SK-N-SH (cell line): ENCODE measurements around the gene ELMO2. TPM values are rescaled to one million over a fixed set of nuclear protein-coding genes. Genes with fewer than 3 reads are reported as not detected.

ENCODE experiments used
- CTCF ChIA-PET: fragments of 300-600, 350-600 bp; formaldehyde crosslinking; extraction: SDS; loops from one replicate; lab custom pipeline; 2021; lab: Yijun Ruan, JAX
- POLR2A ChIA-PET: fragments of 350-600 bp; sonication (Branson Sonifier 250); formaldehyde crosslinking; extraction: SDS; loops from one replicate; lab custom pipeline; 2020; ENCODE audit warnings: antibody characterized with exemption, inconsistent platforms; lab: Yijun Ruan, JAX
- DNase-seq: peaks from one replicate; pipeline ENCODE4 v3.0.0; 2012
- H2AFZ ChIP-seq: fragments of 200-600 bp; sonication (generic); 2 replicates; pipeline ENCODE4 v1.8.1; 2016; ENCODE audit warnings: antibody characterized with exemption, mild to moderate bottlenecking, low read depth
- H3F3A ChIP-seq: fragments of 200-600 bp; sonication (generic); replicated peaks from 2 replicates; pipeline ENCODE3; 2016; ENCODE audit warnings: antibody characterized with exemption, mild to moderate bottlenecking; ENCODE audit not compliant: insufficient read depth
- H3K27ac ChIP-seq, 2 experiments: fragments of 200-500 bp in 1 of 2; fragments of 200-600 bp in 1 of 2; sonication (Bioruptor generic) in 1 of 2; sonication (generic), shearing (Covaris generic) in 1 of 2; 2 replicates each; pipeline versions ENCODE4 v1.5.1 to v1.6.1; 2014 to 2016; ENCODE audit warnings: low read depth in 2 of 2, inconsistent platforms in 1 of 2, low read length in 1 of 2, mild to moderate bottlenecking in 1 of 2, mixed read lengths in 1 of 2
- H3K27me3 ChIP-seq: fragments of 200-600 bp; sonication (generic), shearing (Covaris generic); 2 replicates; pipeline ENCODE4 v1.6.1; 2016; ENCODE audit warnings: mixed run types; ENCODE audit not compliant: insufficient read depth
- H3K36me3 ChIP-seq, 2 experiments: fragments of 200-500 bp in 1 of 2; fragments of 200-600 bp in 1 of 2; sonication (Bioruptor generic) in 1 of 2; sonication (generic) in 1 of 2; replicated peaks in 1 of 2; 2 replicates each; pipeline versions ENCODE3 to v1.5.1; 2014 to 2016; ENCODE audit warnings: low read length in 1 of 2, mild to moderate bottlenecking in 1 of 2; ENCODE audit not compliant: insufficient read depth in 2 of 2, control insufficient read depth in 1 of 2
- H3K4me1 ChIP-seq, 2 experiments: fragments of 200-500 bp in 1 of 2; fragments of 200-600 bp in 1 of 2; sonication (Bioruptor generic) in 1 of 2; sonication (generic), shearing (Covaris generic) in 1 of 2; 2 replicates each; pipeline versions ENCODE4 v1.5.1 to v1.6.1; 2014 to 2016; ENCODE audit warnings: low read depth in 1 of 2, low read length in 1 of 2, mixed run types in 1 of 2; ENCODE audit not compliant: insufficient read depth in 2 of 2, control insufficient read depth in 1 of 2
- H3K4me2 ChIP-seq: fragments of 200-600 bp; sonication (generic), shearing (Covaris generic); 2 replicates; pipeline ENCODE4 v1.6.1; 2017; ENCODE audit warnings: mixed run types
- H3K4me3 ChIP-seq, 2 experiments: fragments of 200-500 bp in 1 of 2; fragments of 200-600 bp in 1 of 2; sonication (Bioruptor generic) in 1 of 2; sonication (generic), shearing (Covaris generic) in 1 of 2; 2 replicates each; pipeline versions ENCODE4 v1.5.1 to v1.8.1; 2014 to 2016; ENCODE audit warnings: low read depth in 2 of 2, inconsistent platforms in 1 of 2, low read length in 1 of 2, mild to moderate bottlenecking in 1 of 2, mixed read lengths in 1 of 2, moderate library complexity in 1 of 2
- H3K79me2 ChIP-seq: fragments of 200-600 bp; sonication (generic); 2 replicates; pipeline ENCODE4 v1.8.1; 2017; ENCODE audit warnings: mild to moderate bottlenecking; ENCODE audit not compliant: insufficient read depth
- H3K9ac ChIP-seq: fragments of 200-600 bp; sonication (generic); 2 replicates; pipeline ENCODE4 v1.6.1; 2017; ENCODE audit warnings: mixed run types
- H3K9me2 ChIP-seq: fragments of 200-600 bp; sonication (generic); 2 replicates; pipeline ENCODE4 v1.6.1; 2017; ENCODE audit warnings: mixed run types
- H3K9me3 ChIP-seq: fragments of 200-600 bp; sonication (generic); 2 replicates; pipeline ENCODE4 v1.6.1; 2017; ENCODE audit warnings: mixed run types, mild to moderate bottlenecking, moderate library complexity
- H4K20me1 ChIP-seq: fragments of 200-600 bp; sonication (generic); 2 replicates; pipeline ENCODE4 v1.6.1; 2017; ENCODE audit warnings: mild to moderate bottlenecking, mixed run types; ENCODE audit not compliant: insufficient read depth
- CHD2 ChIP-seq: fragments of 150-350 bp; IDR thresholded peaks from 2 replicates; pipeline ENCODE4 v1.6.1; 2018; ENCODE audit warnings: low read length; ENCODE audit not compliant: partially characterized antibody
- CTCF ChIP-seq: fragments of 200-600 bp; sonication (generic); IDR thresholded peaks from 2 replicates; pipeline ENCODE4 v1.6.1; 2017; ENCODE audit warnings: antibody characterized with exemption, mild to moderate bottlenecking, moderate library complexity
- EP300 ChIP-seq, 2 experiments: IDR thresholded peaks; 2 replicates each; pipeline versions ENCODE4 v1.4.0 to v1.6.1; 2012; ENCODE audit warnings: borderline replicate concordance in 1 of 2, low read depth in 1 of 2, low read length in 1 of 2
- EZH2phosphoT487 ChIP-seq: fragments of 200-600 bp; sonication (generic); IDR thresholded peaks from 2 replicates; pipeline ENCODE4 v1.6.1; 2017; ENCODE audit warnings: low read depth, mixed run types, mild to moderate bottlenecking, antibody characterized with exemption, moderate library complexity, borderline replicate concordance
- FOXJ3 ChIP-seq: sonication (generic); formaldehyde crosslinking; IDR thresholded peaks from 2 replicates; pipeline ENCODE4 v1.5.1; 2020; ENCODE audit warnings: mild to moderate bottlenecking, missing genetic modification reagents
- GABPA ChIP-seq: IDR thresholded peaks from 2 replicates; pipeline ENCODE4 v1.4.0; 2012; ENCODE audit warnings: low read depth, mild to moderate bottlenecking
- MAX ChIP-seq: IDR thresholded peaks from 2 replicates; pipeline ENCODE4 v1.4.0; 2012; ENCODE audit warnings: low read depth
- MEF2A ChIP-seq: IDR thresholded peaks from 2 replicates; pipeline ENCODE4 v1.4.0; 2012; ENCODE audit warnings: low read depth, borderline replicate concordance
- MXI1 ChIP-seq: IDR thresholded peaks from 2 replicates; pipeline ENCODE4 v1.6.1; 2012; ENCODE audit warnings: mild to moderate bottlenecking, low read depth, low read length, improper control_type of control experiment
- PBX3 ChIP-seq: IDR thresholded peaks from 2 replicates; pipeline ENCODE4; 2012
- POLR2AphosphoS5 ChIP-seq: IDR thresholded peaks from 2 replicates; pipeline ENCODE4 v1.6.1; 2012; ENCODE audit warnings: low read depth, low read length
- REST ChIP-seq: IDR thresholded peaks from 2 replicates; pipeline ENCODE4 v1.6.1; 2012; ENCODE audit warnings: mild to moderate bottlenecking, low read depth, low read length, moderate library complexity
- SIN3A ChIP-seq: IDR thresholded peaks from 2 replicates; pipeline ENCODE4 v1.6.1; 2012; ENCODE audit warnings: low read depth, mild to moderate bottlenecking, low read length, moderate library complexity, borderline replicate concordance
- SMC3 ChIP-seq: IDR thresholded peaks from 2 replicates; pipeline ENCODE4 v1.6.1; 2012; ENCODE audit warnings: low read depth, low read length, improper control_type of control experiment
- TCF12 ChIP-seq: IDR thresholded peaks from 2 replicates; pipeline ENCODE4 v1.4.0; 2012
- USF2 ChIP-seq: fragments of 150-350 bp; IDR thresholded peaks from 2 replicates; pipeline ENCODE4 v1.6.1; 2017; ENCODE audit warnings: antibody characterized with exemption, low read length, low read depth, borderline replicate concordance
- YY1 ChIP-seq: IDR thresholded peaks from 2 replicates; pipeline ENCODE4 v1.4.0; 2012; ENCODE audit warnings: low read depth, mild to moderate bottlenecking
- ZBTB33 ChIP-seq: IDR thresholded peaks from 2 replicates; pipeline ENCODE4 v1.4.0; 2012; ENCODE audit warnings: low read depth, borderline replicate concordance
- WGBS: methylation state at CpG from one replicate; pipeline ENCODE4 v1.1.6; 2017; ENCODE audit warnings: low lambda C conversion rate; 5-methylcytosine and 5-hydroxymethylcytosine counted together
- polyA plus RNA-seq, 3 experiments: library from polyadenylated mRNA; depleted of rRNA; stranded (reverse); fragments of >200 nt; gene quantifications; 2 replicates each; pipeline ENCODE4 v1.2.3, GENCODE V29; 2012

ELMO2 gene
- polyA plus RNA-seq, 1 of the 3 experiments (the other 2 are of a cell fraction) = 32.1 TPM

GRCh38 chr20:46361811-46362210, 44.6 kb downstream of the ELMO2 start:
- no peak overlapping the region for H2AFZ ChIP-seq
- H3K9ac ChIP-seq = no peak overlapping the region
- H3K4me2 ChIP-seq = 0 out of 2 replicates have a peak overlapping the region, but pooled peaks have one; percentile 4
- peaks cover 30% of the 10 kb centered on the region for H4K20me1 ChIP-seq
- peaks cover 5 to 41% of the 10 kb centered on the region in 2 experiments for H3K36me3 ChIP-seq
- TF ChIP-seq ZBTB33 (no peak), SMC3 (no peak), MXI1 (no peak), REST (no peak), MEF2A (no peak), MAX (no peak), TCF12 (no peak), CTCF (no peak), EP300 (IDR thresholded peaks at IDR 0.05; ENCODE audit: borderline replicate concordance in 1 of 2, low read depth in 1 of 2, low read length in 1 of 2) (no peak), FOXJ3 (CRISPR knock-in tag) (no peak), PBX3 (no peak), GABPA (no peak), YY1 (no peak), CHD2 (no peak), EZH2phosphoT487 (no peak), SIN3A (no peak), POLR2AphosphoS5 (no peak), USF2 (no peak)
- H3F3A ChIP-seq = peaks cover 5% of the 10 kb centered on the region
- DNase-seq = no peak
- peaks cover 0 to 46% of the 10 kb centered on the region in 2 experiments; a peak in 2 of 4 replicates for H3K4me1 ChIP-seq
- ChIA-PET CTCF (interaction anchor here (4.8 kb wide), 2 partner anchors 13 to 233 kb away, joined by 17 to 33 read pairs; no protein-coding TSS in a partner anchor), POLR2A (no interaction called here)
- H3K79me2 ChIP-seq = peaks cover 35% of the 10 kb centered on the region
- H3K27me3 ChIP-seq = no peaks in the 10 kb centered on the region
- no peaks in the 10 kb centered on the region for H3K9me3 ChIP-seq
- H3K4me3 ChIP-seq = no peak overlapping the region
- H3K27ac ChIP-seq = no peak overlapping the region
- no peaks in the 10 kb centered on the region for H3K9me2 ChIP-seq
- WGBS = 96% methylated on average over 2 of the region's 2 CpGs
